Adrenal gland (tissue), 5 donors: ENCODE results near the gene APOL1.

Experiments used
- POLR2A ChIP-seq, 2 donors: fragments of 450-650 bp; IDR thresholded peaks; one replicate each; pipeline ENCODE4 v1.6.1; 2017; ENCODE audit warnings: antibody characterized with exemption in 2 of 2, mild to moderate bottlenecking in 2 of 2, moderate library complexity in 1 of 2
- TF ChIP-seq, protein P1 (sequence below), 6 experiments: fragments of 450-650 bp in 4 of 6; fragments of 200-600 bp in 2 of 6; sonication (generic) in 1 of 6; IDR thresholded peaks; 1 replicate in 5 of 6; 2 replicates in 1 of 6; pipeline versions ENCODE4 v1.5.1 to v1.8.0; 2016 to 2021; ENCODE audit warnings: antibody characterized with exemption in 6 of 6, mild to moderate bottlenecking in 2 of 6, moderate library complexity in 1 of 6
- donor health status: DM: no; HTN: no; CAD: no.

DNA sequence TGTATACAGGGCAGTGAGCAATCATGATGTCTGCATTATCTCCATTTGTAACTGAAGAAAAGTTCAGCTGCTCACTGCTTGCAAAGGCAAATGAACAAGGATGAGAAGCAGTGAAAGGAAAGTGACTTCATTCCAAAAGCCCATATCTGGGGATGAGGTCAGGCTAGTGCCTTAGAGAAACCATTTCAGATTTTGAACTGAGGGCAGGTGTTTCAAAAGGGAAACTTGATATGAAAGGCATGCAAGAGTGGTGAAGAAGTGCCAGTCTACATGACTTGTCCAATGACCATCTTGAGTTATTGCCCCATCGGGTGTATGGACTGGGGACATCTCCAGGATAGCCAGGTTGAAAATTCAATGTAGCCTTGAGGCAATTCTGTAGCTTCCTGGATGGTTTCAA is 44.0 kb upstream of the APOL1 start:
- TF ChIP-seq, protein P1, sequence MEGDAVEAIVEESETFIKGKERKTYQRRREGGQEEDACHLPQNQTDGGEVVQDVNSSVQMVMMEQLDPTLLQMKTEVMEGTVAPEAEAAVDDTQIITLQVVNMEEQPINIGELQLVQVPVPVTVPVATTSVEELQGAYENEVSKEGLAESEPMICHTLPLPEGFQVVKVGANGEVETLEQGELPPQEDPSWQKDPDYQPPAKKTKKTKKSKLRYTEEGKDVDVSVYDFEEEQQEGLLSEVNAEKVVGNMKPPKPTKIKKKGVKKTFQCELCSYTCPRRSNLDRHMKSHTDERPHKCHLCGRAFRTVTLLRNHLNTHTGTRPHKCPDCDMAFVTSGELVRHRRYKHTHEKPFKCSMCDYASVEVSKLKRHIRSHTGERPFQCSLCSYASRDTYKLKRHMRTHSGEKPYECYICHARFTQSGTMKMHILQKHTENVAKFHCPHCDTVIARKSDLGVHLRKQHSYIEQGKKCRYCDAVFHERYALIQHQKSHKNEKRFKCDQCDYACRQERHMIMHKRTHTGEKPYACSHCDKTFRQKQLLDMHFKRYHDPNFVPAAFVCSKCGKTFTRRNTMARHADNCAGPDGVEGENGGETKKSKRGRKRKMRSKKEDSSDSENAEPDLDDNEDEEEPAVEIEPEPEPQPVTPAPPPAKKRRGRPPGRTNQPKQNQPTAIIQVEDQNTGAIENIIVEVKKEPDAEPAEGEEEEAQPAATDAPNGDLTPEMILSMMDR (IDR thresholded peaks at IDR 0.05), result no peak
- TF ChIP-seq POLR2A (IDR thresholded peaks at IDR 0.05), result no peak
